HG03175 (cell line): Measurements from ENCODE around the gene PI4K2A.
A peak's percentile ranks its signal among the peaks of the same experiment; 100 is the strongest.

ENCODE experiments used
- ATAC-seq: cut with Tn5 transposase; IDR thresholded peaks from one replicate; pipeline ENCODE4 v1.9.1; 2021; ENCODE audit warnings: mild to moderate bottlenecking, moderate library complexity; ENCODE audit not compliant: unreplicated experiment

Gene PI4K2A

DNA sequence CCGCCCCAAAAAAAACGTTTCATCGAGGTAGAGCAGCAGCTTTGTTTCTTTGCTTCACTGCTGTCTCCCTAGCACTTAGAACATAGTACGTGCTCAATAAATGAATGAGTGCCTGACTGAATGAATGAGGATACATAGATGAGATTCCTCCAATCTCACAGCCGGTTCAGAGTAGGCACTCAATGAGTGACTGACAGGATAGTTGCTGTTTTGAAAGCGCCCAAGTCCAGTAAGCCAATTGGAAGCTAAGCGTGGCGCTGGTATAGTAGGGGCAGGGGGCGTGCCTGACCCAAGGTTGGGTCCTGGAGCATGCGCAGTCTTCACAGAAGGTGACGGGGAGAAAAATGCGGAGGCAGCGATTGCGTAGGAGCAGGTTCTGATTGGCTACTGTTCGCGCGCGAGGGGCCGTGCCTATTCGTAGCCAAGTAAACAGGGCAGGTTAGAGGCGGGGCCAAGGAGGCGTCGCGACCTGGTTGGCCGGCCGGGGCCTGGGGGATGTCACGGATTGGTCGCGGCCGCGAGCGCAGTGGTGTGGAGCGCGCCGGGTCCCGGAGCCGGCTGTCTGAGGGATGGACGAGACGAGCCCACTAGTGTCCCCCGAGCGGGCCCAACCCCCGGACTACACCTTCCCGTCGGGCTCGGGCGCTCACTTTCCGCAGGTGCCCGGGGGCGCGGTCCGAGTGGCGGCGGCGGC, at the start of gene PI4K2A:
Gene PI4K2A (plus strand): TSS at position 498 of the 694 bp plus-strand sequence. CDS start 72 bp downstream, at position 570.
- ATAC-seq, result peak; percentile 98

DNA sequence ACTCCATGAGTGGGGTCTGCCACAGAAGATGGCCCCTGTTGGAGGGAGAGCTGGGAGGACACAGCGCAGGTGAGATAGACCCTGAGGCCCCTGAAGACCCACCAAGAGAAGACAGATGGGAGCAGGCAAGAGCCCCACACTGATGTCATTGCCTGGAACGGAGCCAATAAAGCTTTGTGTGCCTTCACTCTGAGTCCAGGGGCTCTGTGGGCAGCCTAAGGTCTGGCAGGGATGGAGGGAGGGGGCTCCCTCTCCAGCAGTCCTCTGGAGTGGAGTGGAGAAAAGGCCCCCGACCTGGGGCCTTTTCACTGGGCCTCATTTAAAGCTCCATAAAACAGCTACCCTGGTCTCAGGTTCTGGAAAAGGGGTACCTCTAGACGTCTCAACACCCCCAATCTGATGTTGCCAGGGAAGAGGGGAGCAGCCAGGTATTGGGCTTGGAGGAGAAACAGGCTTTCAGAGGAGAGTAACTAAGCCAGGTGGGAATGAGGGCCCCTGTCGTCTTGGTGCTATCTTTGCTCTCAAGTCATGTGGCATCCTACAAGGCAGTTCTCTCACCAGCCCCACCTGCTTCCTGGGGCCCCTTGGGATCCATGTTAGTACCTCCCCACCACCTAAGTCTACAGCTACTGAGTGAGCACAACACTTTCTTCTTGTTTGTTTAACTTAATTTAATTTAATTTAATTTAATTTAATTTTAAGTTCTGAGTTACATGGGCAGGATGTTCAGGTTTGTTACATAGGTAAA, 49.5 kb upstream of the PI4K2A start:
- no peak for ATAC-seq

DNA sequence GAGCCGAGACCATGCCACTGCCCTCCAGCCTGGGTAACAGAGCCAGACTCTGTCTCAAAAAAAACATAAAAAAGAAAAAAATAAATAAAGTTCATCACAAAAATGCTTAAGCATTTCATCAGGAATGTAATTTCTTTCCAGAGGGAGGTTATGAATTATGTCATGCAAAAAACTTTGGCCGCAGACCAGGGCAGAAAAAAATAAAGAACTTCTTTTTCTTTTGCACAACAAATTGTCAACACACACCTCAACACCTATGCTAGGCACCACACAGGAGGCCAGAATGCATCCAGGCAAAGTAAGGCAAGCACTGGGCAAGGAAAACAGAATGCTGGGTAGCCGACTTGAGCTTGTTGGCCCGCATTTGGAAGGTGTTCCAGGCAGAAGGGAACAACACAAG, 47.0 kb upstream of the PI4K2A start:
- ATAC-seq, result no peak

DNA sequence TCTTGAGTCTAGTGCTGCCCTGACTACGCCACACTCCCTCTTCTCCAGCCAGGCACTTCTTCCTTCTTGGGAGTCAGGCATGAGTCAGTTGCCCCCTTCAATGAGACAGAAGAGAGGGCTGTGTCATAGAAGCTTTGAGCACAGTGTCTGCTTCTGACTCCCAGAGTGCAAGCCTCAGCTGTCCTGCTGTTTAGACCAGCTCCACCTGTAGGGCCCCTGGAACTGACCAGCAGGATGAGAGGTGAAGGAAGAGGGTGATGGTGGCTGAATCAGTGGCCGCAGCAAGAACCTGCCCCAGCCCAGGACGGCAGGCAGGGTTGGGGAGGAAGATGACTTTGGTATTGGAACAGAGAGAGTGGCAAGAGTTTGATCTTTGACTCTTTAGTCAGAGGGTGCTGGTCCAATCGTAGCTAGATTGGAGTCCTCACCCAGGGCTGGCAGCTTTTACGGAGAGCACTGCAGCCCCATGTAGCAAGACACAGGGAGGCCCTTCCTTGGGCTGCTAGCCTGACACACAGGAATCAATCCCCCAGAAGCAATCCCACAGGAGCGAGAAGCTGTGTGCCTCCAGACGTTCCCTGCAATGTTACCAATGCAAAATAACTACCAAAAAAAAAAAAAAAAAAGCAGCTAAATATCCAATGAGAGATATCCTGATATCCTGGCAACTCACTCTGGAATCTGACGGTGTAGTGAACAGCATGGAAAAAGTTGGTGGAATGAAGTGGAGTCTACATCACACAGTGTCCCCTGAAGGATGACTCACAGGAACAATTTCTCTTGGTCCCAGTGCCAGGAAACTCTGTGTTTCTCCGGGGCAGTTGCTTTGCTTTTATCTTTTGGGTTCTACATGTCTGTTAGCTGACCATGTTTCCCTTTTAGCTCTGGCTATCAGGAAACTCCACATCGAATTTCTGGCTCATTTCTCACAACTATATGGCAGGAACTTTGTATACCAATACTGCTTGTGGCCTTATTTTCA, 44.1 kb upstream of the PI4K2A start:
- ATAC-seq, result no peak

DNA sequence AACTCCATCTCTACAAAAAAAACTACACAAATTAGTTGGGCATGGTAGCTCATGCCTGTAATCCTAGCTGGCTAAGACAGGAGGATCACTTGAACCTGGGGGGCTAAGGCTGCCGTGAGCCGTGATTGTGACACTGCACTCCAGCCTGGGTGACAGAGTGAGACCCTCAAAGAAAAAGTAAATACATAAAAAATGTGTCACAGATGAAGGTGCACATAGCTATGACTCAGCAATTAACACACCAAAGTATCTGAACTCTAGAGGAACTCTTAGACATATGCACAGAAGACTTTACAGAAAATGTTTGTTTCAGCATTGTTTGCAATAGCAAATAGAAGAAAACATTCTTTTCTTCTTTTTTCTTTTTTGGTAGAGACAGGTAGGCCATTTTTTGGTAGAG, 42.7 kb upstream of the PI4K2A start:
- ATAC-seq, result no peak

DNA sequence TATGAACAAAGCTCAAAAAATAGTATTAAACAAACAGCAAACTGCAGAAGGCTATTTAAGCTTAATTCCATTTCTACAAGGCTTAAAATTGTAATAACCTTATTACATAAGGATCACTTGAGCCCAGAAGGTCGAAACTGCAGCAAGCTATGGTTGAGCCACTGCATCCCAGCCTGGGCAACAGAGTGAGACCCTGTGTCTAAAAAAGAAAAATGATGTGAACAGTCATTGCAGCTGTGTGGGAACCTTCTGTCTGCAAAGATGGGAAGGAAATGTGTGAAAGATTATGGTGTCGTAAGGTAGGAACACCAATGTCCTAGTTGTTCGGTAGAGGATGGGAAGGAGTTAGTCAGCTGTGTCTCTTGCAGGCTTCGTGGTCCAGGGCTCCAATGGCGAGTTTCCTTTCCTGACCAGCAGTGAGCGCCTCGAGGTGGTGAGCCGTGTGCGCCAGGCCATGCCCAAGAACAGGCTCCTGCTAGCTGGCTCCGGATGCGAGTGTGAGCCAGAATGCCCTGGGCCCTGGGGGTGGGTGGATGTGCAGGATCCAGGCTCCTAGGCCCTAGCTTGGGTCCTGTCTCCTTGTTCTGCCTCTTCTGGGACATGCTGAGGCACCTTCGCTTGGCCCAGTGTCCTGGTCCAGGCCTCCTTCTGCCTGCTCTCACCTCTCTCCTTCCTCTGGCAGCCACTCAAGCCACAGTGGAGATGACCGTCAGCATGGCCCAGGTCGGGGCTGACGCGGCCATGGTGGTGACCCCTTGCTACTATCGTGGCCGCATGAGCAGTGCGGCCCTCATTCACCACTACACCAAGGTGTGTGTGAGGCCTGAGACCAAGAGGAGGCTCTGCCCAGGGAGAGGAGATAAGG, 41.8 kb upstream of the PI4K2A start:
- no peak for ATAC-seq

DNA sequence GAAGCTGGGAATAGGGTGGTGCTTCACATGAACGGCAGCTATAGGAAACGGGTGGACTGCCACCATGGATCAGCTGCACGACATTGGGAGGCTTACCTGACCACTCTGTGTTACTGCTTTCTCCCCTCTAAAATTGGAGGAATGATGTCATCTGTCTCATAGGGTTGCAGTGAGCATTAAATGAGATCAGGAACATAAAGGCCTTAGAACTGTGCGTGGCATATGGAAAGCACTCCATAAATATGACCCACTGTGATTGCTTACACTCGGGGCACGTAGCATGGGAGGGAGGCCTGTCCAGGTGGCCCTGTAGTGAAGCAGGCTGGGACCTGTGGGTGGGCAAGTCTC, 41.2 kb upstream of the PI4K2A start:
- ATAC-seq, result no peak

DNA sequence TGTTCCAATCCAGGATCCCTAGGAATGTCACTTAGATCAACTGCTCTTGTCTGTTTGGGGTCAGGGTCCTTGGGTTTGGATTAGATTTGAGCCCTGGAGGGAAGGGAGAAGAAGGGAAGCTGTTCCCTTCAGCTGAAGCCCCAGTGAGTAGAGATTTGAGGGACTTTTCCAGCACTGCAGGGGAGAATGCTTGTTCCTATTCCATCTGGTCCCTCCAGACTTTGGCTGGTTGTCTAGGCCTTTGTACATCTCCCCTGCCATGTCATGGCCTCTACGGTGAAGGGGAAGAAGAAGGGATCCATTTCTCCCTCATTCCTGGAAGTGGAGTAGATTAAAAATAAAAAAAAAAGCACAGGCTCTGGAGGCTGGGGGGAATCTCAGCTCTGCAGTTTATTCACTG, 39.9 kb upstream of the PI4K2A start:
- no peak for ATAC-seq

DNA sequence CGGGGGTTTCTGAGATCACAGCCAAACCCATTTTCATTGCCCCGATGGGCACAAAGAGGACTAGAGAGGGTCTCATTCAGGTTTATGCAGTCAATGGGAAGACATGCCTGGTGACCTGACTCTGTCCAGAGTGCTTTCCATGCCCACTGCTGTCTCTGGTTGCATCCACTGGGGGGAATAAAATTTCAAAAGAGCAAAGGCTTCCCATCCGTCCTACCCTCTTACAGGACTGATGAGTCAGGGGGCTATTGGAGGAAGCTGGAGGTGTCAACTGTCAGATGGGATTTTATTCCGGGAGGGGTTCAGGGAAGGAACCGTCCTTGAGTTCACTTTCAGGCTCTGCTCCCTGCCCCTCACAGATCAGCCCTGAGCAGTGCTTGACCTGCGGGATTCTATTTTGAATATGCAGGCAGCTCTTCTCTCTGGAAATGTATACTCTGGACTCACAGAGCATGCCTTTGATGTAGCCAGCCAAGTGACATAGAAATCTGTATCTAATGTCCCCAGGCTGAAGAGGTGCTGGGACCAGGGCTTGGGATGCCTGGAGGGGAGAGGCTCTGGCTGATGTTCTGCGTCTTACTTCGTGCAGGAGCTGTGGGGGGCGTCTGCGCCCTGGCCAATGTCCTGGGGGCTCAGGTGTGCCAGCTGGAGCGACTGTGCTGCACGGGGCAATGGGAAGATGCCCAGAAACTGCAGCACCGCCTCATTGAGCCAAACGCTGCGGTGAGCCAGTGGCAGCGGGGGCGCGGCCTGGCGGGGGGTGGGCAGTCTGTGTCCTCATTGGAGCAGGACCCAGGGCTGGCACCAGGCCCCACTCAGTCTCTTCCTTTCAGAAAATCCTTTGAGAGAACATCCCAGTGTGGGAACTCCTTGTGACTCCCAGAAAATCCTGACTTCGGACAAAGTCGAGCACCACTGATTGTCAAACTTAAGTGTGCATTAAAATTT, 38.9 kb upstream of the PI4K2A start:
- ATAC-seq, result no peak

DNA sequence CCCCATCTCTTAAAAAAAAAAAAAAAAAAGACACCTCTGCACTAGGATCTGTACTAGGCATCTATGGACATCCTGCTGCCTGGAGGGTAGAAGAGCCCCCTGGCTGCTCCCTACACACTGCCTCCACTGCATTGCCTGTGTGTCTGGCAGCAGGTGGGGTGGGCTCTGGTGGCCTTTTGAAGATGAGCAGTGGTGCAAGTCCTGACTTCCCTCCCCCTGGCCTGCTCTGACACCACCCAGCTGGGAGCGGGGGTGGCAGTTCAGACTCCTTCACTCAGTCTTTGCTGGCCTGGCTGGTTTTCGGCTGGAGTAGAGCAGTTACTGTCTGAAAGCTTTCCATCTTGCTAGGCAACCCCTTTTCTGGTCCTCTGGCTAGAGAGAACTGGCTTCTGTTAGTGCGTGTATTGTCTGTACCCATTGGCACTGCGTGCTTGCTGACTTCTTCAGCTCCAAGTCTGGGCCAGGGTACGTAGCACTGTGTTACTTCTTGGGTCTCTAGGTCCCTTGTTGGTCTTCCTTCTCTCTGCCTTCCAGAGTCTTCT, 33.3 kb upstream of the PI4K2A start:
- ATAC-seq, result no peak

DNA sequence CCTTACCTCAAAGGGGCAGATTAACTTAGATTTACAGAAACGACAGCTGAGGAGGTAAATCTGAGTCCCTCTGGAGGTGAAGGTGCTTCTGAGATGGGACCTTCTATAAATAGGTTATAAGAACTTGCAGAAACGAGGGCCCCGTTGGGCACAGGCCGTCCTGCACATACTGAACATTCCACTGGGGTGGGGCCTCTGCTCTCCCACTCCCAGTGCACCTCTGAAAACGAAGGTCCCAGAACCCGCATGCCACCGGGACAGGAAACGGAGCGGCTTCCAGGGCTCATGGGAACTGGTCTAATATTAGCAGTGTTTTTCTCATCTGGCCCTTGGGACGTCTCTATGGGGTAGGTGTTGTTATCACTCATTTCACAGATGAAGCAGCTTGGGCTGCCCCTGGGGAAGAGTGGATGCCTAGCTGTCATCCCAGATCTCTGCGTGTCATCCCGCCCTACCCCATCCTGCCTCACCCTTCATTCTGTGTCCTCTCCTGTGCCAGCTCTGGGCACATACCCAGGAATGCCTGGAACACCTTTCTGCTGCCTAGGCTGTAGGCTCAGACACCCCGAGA, 31.4 kb upstream of the PI4K2A start:
- ATAC-seq, result no peak

DNA sequence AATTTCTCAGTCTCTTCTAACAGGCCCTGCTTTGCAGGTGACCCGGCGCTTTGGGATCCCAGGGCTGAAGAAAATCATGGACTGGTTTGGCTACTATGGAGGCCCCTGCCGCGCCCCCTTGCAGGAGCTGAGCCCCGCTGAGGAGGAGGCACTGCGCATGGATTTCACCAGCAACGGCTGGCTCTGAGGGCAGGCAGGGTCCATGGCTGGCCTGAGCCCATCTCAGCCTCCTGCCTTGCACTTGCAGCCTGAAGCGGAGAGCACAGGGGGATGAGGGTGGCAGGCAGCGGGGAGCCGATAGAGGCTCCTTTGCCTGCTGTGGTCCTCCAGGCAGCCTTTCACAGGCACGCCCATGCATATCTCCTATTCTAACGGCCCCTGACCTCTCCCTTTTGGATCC, 29.0 kb upstream of the PI4K2A start:
- no peak for ATAC-seq

DNA sequence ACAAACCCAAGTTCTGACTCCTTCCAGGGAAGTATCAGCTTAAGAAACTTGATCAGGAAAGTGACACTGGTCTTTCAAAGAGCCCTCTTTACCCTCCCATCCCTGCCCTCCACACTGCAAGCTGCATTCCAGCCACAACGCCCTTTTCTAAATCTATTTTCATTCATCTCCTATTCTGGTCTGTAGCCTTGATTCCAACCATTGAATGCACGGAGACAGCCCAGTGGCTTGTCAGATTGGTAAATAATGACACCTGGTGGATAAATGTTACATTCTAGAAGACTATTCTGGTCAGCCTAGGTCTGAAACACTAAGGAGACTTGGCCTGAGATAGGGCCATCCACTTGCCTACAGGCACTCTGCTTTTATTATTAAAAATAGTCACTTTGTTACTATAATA, 28.1 kb upstream of the PI4K2A start:
- no peak for ATAC-seq

DNA sequence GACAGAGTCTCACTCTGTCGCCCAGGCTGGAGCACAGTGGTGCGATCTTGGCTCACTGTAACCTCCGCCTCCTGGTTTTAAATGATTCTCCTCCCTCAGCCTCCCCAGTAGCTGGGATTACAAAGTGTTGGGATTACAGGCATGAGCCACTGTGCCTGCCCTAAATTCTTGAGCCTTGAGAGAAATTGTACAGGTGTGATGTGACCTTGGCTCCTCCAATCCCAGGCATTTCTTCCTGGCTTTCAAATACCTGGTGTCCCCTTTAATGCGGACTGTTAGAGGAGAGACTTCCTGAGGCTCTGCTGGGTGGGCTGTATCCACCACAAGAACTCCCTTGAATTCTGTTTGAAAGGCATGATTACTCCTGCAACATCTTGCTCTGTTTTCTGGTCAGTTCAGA, 22.2 kb upstream of the PI4K2A start:
- ATAC-seq, result no peak

DNA sequence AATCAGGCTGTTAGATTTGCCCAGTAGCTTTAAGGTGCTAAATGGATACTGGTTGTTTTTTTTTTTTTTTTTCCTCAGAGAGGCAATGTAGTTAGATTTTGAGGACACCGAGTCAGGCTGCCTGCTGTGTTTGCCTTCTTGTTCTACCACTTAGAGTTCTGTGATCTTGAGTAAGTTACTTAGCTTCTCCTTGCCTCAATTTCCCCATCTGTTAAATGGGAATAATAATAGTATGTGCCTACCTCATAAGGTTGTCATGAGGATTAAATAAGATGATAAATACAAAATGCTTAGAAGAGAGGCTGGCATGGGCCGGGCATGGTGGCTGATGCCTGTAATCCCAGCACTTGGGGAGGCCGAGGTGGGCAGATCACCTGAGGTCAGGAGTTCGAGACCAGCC, 21.7 kb upstream of the PI4K2A start:
- ATAC-seq, result no peak

DNA sequence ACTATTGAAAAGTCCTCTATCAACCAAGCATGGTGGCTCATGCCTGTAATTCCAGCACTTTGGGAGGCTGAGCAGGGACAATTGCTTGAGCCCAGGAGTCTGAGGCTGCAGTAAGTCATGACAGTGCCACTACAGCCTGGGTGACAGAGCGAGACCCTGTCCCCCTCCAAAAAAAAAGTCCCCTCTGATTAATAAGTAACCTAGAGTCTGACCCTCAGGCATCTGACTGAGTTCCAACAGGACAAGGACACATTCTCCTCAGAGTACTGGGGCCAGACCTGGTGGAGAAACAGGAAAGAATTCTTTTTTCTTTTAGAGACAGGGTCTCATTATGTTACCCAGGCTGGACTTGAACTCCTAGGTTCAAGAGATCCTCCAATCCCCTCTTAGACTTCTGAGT, 17.2 kb upstream of the PI4K2A start:
- ATAC-seq, result no peak

DNA sequence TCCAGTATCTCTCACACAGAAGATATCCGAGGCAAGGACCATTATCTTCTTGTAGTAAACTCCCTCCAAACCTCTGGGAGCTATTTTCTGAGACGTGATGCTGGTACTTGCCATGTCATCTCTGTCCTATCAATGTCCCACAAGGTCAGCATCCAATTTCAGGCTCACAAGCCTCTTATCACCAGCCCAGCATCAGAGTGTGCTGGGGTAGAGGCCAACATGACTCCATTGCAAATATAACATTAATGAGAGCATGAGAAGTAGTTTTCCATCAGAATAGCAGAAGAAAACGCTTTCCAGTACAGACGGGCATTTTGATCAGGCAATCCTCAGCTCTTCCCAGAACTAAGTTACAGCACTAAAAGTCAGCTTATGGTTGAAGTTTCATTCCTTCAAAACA, 12.7 kb upstream of the PI4K2A start:
- no peak for ATAC-seq

DNA sequence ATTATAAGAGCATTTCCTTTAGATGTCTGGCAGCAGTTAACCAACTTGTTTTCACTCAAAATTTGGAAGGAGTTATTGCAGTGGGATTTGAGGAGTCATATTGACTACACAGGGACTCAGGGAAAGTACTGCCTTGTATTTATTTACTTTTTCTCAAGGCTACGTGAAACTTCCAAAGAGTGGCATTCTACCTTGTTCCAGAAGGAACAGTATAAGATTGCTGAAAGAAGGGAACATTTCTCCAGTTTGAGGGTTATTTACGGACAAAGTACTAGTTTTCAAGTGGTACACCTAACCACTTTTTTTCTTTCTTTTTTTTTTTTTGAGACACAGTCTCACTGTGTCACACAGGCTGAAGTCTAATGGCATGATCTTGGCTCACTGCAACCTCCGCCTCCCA, 12.2 kb upstream of the PI4K2A start:
- ATAC-seq, result no peak

DNA sequence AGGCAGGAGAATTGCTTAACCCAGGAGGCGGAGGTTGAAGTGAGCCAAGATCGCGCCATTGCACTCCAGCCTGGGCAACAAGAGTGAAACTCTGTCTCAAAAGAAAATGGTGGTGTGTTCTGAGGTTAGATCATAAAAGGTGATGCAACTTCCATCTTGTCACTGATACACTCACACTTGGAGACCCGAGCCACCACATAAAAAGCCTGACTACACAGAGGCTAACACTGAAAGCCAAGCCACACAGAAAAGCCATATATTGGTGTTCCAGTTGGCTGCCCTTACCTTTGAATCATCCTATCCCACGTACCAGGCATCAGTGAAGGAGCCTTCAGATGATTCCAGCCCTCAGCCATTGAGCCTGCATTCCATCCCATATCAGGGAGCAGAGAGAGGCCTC, 11.2 kb upstream of the PI4K2A start:
- ATAC-seq, result no peak
